PC-9 (cell line): ENCODE data around the gene GNAQ.

Source experiments
- CTCF ChIP-seq: fragments of 200-600 bp; sonication (generic); conservative IDR thresholded peaks from 2 replicates; pipeline ENCODE4 v1.6.1; 2017; ENCODE audit warnings: mixed run types, antibody characterized with exemption, mild to moderate bottlenecking, moderate library complexity
- EZH2 ChIP-seq: fragments of 200-600 bp; sonication (generic); IDR thresholded peaks from 2 replicates; pipeline ENCODE4 v1.8.0; 2017; ENCODE audit warnings: antibody characterized with exemption, low read depth

- no peak for TF ChIP-seq CTCF
- TF ChIP-seq EZH2 = no peak
These were observed 32.4 kb downstream of the GNAQ start for GRCh38 chr9:77999231-77999631.
